Common myeloid progenitor, CD34-positive (primary cell): ENCODE data around the gene HRC.
A peak's percentile ranks its signal among the peaks of the same experiment; 100 is the strongest.
"Not testable (repeated sequence)": the region's sequence is repeated elsewhere in the genome, so short reads cannot be mapped to it uniquely, and the experiment has no call there.

Experiments
- CTCF ChIA-PET: fragments of 350-600 bp; sonication (Branson Sonifier 250); formaldehyde crosslinking; loops from one replicate; lab custom pipeline; 2021; ENCODE audit warnings: antibody characterized with exemption; lab: Charles Lee
- POLR2A ChIA-PET: fragments of 350-600 bp; sonication (Branson Sonifier 250); formaldehyde crosslinking; loops from one replicate; lab custom pipeline; 2021; ENCODE audit warnings: antibody characterized with exemption; lab: Charles Lee
- DNase-seq, 3 donors: peaks; one replicate each; pipeline versions ENCODE4 v3.0.0 to v3.0.0-alpha.2; 2013
- H3K27ac ChIP-seq, 2 experiments: 1 replicate in 1 of 2; 2 replicates in 1 of 2; pipeline ENCODE4 v1.7.0; 2013; ENCODE audit warnings: inconsistent platforms in 2 of 2, low read length in 2 of 2, mild to moderate bottlenecking in 2 of 2, low read depth in 1 of 2, moderate library complexity in 1 of 2; ENCODE audit not compliant: severe bottlenecking in 2 of 2, insufficient read depth in 1 of 2, poor library complexity in 1 of 2
- H3K27me3 ChIP-seq, 5 experiments: replicated peaks in 2 of 5; 1 replicate in 3 of 5; 2 replicates in 2 of 5; pipeline versions ENCODE4 v1.6.1 to v1.7.0; 2013; ENCODE audit warnings: low read length in 4 of 5, mild to moderate bottlenecking in 2 of 5, moderate library complexity in 2 of 5, inconsistent platforms in 1 of 5; ENCODE audit not compliant: insufficient read depth in 5 of 5, control insufficient read depth in 4 of 5
- H3K36me3 ChIP-seq, 4 experiments: 1 replicate in 2 of 4; 2 replicates in 2 of 4; pipeline versions ENCODE4 v1.6.1 to v1.7.0; 2013; ENCODE audit warnings: low read length in 3 of 4, control low read depth in 1 of 4, mild to moderate bottlenecking in 1 of 4; ENCODE audit not compliant: control insufficient read depth in 4 of 4, insufficient read depth in 4 of 4
- H3K4me1 ChIP-seq, 4 experiments: 1 replicate in 3 of 4; 2 replicates in 1 of 4; pipeline versions ENCODE4 v1.6.1 to v1.7.1; 2013; ENCODE audit warnings: low read length in 3 of 4, mild to moderate bottlenecking in 3 of 4, control low read depth in 1 of 4, inconsistent platforms in 1 of 4, moderate library complexity in 1 of 4; ENCODE audit not compliant: control insufficient read depth in 4 of 4, insufficient read depth in 4 of 4; ENCODE audit errors: control extremely low read depth in 1 of 4
- H3K4me3 ChIP-seq, 7 experiments: 1 replicate in 4 of 7; 2 replicates in 3 of 7; pipeline versions ENCODE4 v1.5.1 to v1.7.0; 2013; ENCODE audit warnings: mild to moderate bottlenecking in 7 of 7, low read length in 6 of 7, moderate library complexity in 6 of 7, inconsistent platforms in 2 of 7, low read depth in 2 of 7, control low read depth in 1 of 7; ENCODE audit not compliant: insufficient read depth in 4 of 7, control insufficient read depth in 1 of 7; ENCODE audit errors: extremely low read depth in 1 of 7
- H3K9me3 ChIP-seq, 5 experiments: 1 replicate in 4 of 5; 2 replicates in 1 of 5; pipeline versions ENCODE4 v1.6.1 to v1.7.1; 2013; ENCODE audit warnings: low read length in 4 of 5, mild to moderate bottlenecking in 2 of 5, inconsistent platforms in 1 of 5, low read depth in 1 of 5, moderate library complexity in 1 of 5; ENCODE audit not compliant: control insufficient read depth in 4 of 5, insufficient read depth in 2 of 5; ENCODE audit errors: control extremely low read depth in 1 of 5
- WGBS: methylation state at CpG from one replicate; pipeline ENCODE4 v1.1.5; 2013; ENCODE audit not compliant: insufficient coverage; 5-methylcytosine and 5-hydroxymethylcytosine counted together

The HRC gene

DNA sequence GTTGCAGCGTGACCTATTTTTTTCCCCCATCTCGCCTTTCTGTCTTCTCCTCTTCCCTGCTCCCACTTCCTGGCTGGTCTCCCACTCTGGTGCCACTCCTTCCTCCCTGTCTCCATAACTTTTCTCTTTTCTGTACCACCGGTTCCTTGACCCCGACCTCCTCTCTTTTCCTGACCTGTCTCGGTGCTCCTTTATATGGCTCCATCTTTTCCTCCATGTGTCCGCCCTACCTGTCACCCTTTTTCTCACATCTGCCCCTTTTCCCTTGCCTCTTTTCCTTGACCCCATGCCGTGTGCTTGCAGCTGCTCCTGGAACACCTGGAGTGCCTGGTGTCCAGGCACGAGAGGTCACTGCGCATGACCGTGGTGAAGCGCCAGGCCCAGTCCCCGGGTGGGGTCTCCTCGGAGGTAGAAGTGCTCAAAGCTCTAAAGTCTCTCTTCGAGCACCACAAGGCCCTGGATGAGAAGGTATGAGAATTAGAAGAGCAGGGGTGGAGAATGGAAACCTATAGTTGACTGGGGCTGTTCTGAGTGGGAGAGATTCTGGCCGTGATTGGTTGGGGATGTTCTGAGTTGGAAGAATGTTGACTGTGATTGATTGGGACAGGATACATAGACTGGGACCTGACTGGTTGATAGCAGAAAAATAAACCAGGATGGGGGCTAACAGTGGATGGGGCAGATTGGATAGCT is 26.5 kb downstream of the HRC start:
- Histone ChIP-seq H3K36me3 (no peaks in the 10 kb centered on the region), H3K4me3 (peak overlapping the region in 4 of 7 experiments; percentile 34 to 82 (median 66)), H3K9me3 (peaks cover 0 to 2% (median 0%) of the 10 kb centered on the region in 5 experiments), H3K27me3 (peaks cover 0 to 6% (median 0%) of the 10 kb centered on the region in 5 experiments), H3K4me1 (peaks cover 0 to 17% (median 9%) of the 10 kb centered on the region in 4 experiments), H3K27ac (peak overlapping the region in 1 of 2 experiments; percentile 37)
- no peak for DNase-seq
- ChIA-PET CTCF (interaction anchor here (1.0 to 2.6 kb wide), 7 partner anchors 11 to 30 kb away, joined by 4 to 13 read pairs (median 10); partner anchors contain the start of gene LIN7B), POLR2A (interaction anchor here (0.8 kb wide), 1 partner anchor 22 kb away, joined by 3 read pairs; no protein-coding TSS in a partner anchor)
- whole genome bisulfite sequencing: 72% methylated on average over 14 of the region's 15 CpGs

DNA sequence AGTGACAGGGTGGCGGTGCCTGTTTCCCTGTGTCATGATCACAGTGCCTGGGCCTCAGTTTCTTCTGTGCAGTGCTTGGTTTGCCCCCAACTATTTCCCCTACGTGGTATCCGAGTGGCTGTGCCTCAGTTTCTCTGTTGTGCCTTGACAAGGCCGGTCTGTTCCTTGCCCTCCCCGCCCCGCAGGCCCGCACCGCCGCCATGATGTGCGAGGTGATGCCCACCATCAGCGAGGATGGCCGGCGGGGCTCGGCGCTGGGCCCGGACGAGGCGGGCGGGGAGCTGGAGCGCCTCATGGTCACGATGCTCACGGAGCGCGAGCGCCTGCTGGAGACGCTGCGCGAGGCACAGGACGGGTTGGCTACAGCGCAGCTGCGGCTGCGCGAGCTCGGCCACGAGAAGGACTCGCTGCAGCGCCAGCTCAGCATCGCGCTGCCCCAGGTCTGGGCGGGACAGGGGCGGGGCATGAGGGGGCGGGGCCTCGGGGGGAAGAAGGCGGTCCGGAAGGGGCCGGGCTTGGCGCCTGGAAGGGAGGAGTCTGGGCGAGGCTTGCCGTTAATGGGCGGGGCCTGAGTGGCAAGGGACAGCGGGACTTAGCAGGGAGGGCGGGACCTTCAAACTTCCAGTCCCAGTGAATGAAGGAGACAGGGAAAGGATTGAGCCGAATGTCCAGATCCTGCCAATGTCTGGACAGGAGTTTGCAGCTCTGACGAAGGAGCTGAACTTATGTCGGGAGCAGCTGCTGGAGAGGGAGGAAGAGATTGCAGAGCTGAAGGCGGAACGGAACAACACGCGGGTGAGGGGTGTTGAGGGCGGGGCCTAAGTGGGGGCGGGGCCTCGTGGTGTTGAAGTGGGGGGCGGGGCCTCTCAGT is 27.3 kb downstream of the HRC start:
- peaks cover 0 to 11% (median 6%) of the 10 kb centered on the region in 4 experiments for H3K4me1 ChIP-seq
- 4% methylated on average over 47 of the region's 63 CpGs for WGBS
- H3K4me3 ChIP-seq: peak overlapping the region in 6 of 7 experiments; percentile 48 to 82 (median 62)
- H3K27ac ChIP-seq: no peak overlapping the region
- ChIA-PET CTCF (interaction anchor here (0.7 to 2.6 kb wide), 7 partner anchors 11 to 30 kb away, joined by 3 to 13 read pairs (median 5); partner anchors contain the start of gene LIN7B), POLR2A (interaction anchor here (0.6 to 0.9 kb wide), 2 partner anchors 15 to 40 kb away, joined by 3 read pairs; no protein-coding TSS in a partner anchor)
- H3K36me3 ChIP-seq: no peaks in the 10 kb centered on the region
- DNase-seq: peak; percentile 93 to 97 (median 97)
- peaks cover 0 to 2% (median 0%) of the 10 kb centered on the region in 5 experiments for H3K9me3 ChIP-seq
- H3K27me3 ChIP-seq: peaks cover 0 to 4% (median 0%) of the 10 kb centered on the region in 5 experiments

GRCh38 chr19:49127225-49127624 is 28.0 kb downstream of the HRC start:
- H3K27ac ChIP-seq, H3K9me3 ChIP-seq, DNase-seq, H3K36me3 ChIP-seq, H3K27me3 ChIP-seq: not testable (repeated sequence)
- ChIA-PET POLR2A (interaction anchor here (0.9 kb wide), 1 partner anchor 16 kb away, joined by 3 read pairs; no protein-coding TSS in a partner anchor), CTCF (interaction anchor here (1.0 to 2.6 kb wide), 5 partner anchors 10 to 29 kb away, joined by 4 to 13 read pairs (median 10); partner anchors contain the start of gene LIN7B)
- H3K4me3 ChIP-seq: peak overlapping the region in 1 of 7 experiments; percentile 52
- WGBS: 100% methylated on average over 10 of the region's 12 CpGs
- H3K4me1 ChIP-seq: peaks cover 0 to 11% (median 6%) of the 10 kb centered on the region in 4 experiments

GRCh38 chr19:49126575-49126974 is 28.6 kb downstream of the HRC start:
- 100% methylated on average over 1 of the region's 4 CpGs for WGBS
- ChIA-PET POLR2A (no interaction called here), CTCF (no interaction called here)
- peaks cover 0 to 4% (median 2%) of the 10 kb centered on the region in 5 experiments for H3K27me3 ChIP-seq
- peaks cover 0 to 2% (median 0%) of the 10 kb centered on the region in 5 experiments for H3K9me3 ChIP-seq
- H3K27ac ChIP-seq: no peak overlapping the region
- DNase-seq: no peak
- H3K36me3 ChIP-seq: no peaks in the 10 kb centered on the region
- no peak overlapping the region for H3K4me3 ChIP-seq
- peaks cover 0 to 11% (median 6%) of the 10 kb centered on the region in 4 experiments for H3K4me1 ChIP-seq

GRCh38 chr19:49125025-49125731 is 30.0 kb downstream of the HRC start:
- Histone ChIP-seq H3K27ac (no peak overlapping the region), H3K4me1 (peaks cover 0 to 15% (median 8%) of the 10 kb centered on the region in 4 experiments), H3K4me3 (no peak overlapping the region), H3K36me3 (no peaks in the 10 kb centered on the region), H3K9me3 (no peaks in the 10 kb centered on the region), H3K27me3 (peaks cover 2 to 15% (median 9%) of the 10 kb centered on the region in 5 experiments)
- no peak for DNase-seq
- CTCF ChIA-PET: interaction anchor here (0.8 kb wide), 1 partner anchor 11 kb away, joined by 5 read pairs; the partner anchor contains the start of gene LIN7B
- WGBS: 90% methylated on average over 11 of the region's 23 CpGs
- POLR2A ChIA-PET: interaction anchor here (0.6 kb wide), 1 partner anchor 11 kb away, joined by 4 read pairs; the partner anchor contains the start of gene LIN7B

DNA sequence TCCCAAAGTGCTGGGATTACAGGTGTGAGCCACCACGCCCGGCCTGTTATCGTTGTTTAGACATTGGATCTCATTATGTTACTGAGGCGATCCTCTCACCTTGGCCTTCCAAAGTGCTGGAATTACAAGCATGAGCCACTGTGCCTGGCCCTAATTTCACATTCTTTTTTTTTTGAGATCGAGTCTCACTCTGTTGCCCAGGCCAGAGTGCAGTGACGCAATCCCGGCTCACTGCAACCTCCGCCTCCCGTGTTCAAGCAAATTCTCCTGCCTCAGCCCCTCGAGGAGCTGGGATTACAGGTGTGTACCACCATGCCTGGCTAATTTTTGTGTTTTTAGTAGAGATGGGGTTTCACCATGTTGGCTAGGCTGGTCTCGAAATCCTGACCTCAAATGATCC is 31.9 kb downstream of the HRC start:
- CTCF ChIA-PET: interaction anchor here (1.2 to 1.6 kb wide), 2 partner anchors 10 to 23 kb away, joined by 3 read pairs; partner anchors contain the start of gene LIN7B
- H3K4me3 ChIP-seq, POLR2A ChIA-PET, H3K36me3 ChIP-seq, H3K27ac ChIP-seq, DNase-seq, H3K9me3 ChIP-seq: not testable (repeated sequence)
- peaks cover 1 to 24% (median 16%) of the 10 kb centered on the region in 4 experiments for H3K4me1 ChIP-seq
- H3K27me3 ChIP-seq: peaks cover 2 to 22% (median 11%) of the 10 kb centered on the region in 5 experiments
- 94% methylated on average over 10 of the region's 11 CpGs for whole genome bisulfite sequencing
